ENCODE measurements around the gene CXXC1. TPM values are rescaled to one million over a fixed set of nuclear protein-coding genes. Genes with fewer than 3 reads are reported as not detected.
"Not testable (repeated sequence)": the region's sequence is repeated elsewhere in the genome, so short reads cannot be mapped to it uniquely, and the experiment has no call there.

The CXXC1 gene
- total RNA-seq, 3 donors from 2014 or later (not counting 1 experiment from before 2014, with no cell fraction given): 146 to 173 (median 153) TPM

GRCh38 chr18:50293039-50293438 is 5.5 kb upstream of the CXXC1 start:
- intact Hi-C loops (cut with micrococcal nuclease): no loop called here
- Mint-ChIP-seq H3K4me3 (no peak overlapping the region), H3K36me3 (no peaks in the 10 kb centered on the region), H3K27ac (no peak overlapping the region), H3K4me1 (peaks cover 7 to 9% of the 10 kb centered on the region in 2 donors), H3K27me3 (ENCODE audit: low read depth in 2 of 2) (peaks cover 2 to 8% of the 10 kb centered on the region in 2 donors), H3K9me3 (no peaks in the 10 kb centered on the region)
- 94% methylated on average over 1 of the region's 1 CpG for WGBS (ENCODE audit: insufficient coverage)
- no peaks in the 10 kb centered on the region for H3K36me3 ChIP-seq (ENCODE audit: control insufficient read depth, insufficient read depth, low read length)
- H3K4me1 ChIP-seq (ENCODE audit: control insufficient read depth, insufficient read depth, low read length): peaks cover 11% of the 10 kb centered on the region
- ATAC-seq (no peak), DNase-seq (no peak)
- H3K27ac ChIP-seq (ENCODE audit: low read length): no peak overlapping the region
- TF ChIP-seq, protein P1, sequence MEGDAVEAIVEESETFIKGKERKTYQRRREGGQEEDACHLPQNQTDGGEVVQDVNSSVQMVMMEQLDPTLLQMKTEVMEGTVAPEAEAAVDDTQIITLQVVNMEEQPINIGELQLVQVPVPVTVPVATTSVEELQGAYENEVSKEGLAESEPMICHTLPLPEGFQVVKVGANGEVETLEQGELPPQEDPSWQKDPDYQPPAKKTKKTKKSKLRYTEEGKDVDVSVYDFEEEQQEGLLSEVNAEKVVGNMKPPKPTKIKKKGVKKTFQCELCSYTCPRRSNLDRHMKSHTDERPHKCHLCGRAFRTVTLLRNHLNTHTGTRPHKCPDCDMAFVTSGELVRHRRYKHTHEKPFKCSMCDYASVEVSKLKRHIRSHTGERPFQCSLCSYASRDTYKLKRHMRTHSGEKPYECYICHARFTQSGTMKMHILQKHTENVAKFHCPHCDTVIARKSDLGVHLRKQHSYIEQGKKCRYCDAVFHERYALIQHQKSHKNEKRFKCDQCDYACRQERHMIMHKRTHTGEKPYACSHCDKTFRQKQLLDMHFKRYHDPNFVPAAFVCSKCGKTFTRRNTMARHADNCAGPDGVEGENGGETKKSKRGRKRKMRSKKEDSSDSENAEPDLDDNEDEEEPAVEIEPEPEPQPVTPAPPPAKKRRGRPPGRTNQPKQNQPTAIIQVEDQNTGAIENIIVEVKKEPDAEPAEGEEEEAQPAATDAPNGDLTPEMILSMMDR (IDR thresholded peaks at IDR 0.05): no peak
- no peaks in the 10 kb centered on the region for H3K27me3 ChIP-seq (ENCODE audit: control insufficient read depth, insufficient read depth, low read length)
- no peaks in the 10 kb centered on the region for H3K9me3 ChIP-seq (ENCODE audit: control insufficient read depth, insufficient read depth, low read length)
- no peak overlapping the region for H3K4me3 ChIP-seq (ENCODE audit: low read length)

DNA sequence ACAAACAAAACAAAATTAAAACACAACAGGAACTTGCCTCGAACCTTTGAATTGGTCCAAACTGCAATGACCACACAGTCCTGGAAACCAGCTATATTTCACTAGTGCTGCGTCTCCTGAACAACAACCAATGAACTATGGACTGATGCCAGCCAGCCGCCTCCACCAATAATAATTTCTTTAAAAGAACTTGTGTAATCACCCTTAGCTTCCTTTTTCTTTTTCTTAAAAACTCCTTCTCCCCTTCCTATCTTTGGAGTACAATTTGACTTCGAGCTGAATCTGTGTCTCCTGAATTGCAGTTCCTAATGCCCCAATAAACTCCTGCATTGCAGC is 1.6 kb upstream of the CXXC1 start:
- Mint-ChIP-seq H3K27ac (peak overlapping the region; percentile 93 to 96), H3K27me3 (ENCODE audit: low read depth in 2 of 2) (no peaks in the 10 kb centered on the region), H3K36me3 (no peaks in the 10 kb centered on the region), H3K4me3 (peak overlapping the region; percentile 92), H3K4me1 (peaks cover 22 to 37% of the 10 kb centered on the region in 2 donors), H3K9me3 (no peaks in the 10 kb centered on the region)
- intact Hi-C loops (cut with micrococcal nuclease): loop anchor here (10.0 kb wide), 2 partner anchors 586 to 676 kb away; partner anchors contain the start of genes ELAC1 and ME2
- H3K4me1 ChIP-seq (ENCODE audit: control insufficient read depth, insufficient read depth, low read length): peaks cover 22% of the 10 kb centered on the region
- H3K4me3 ChIP-seq (ENCODE audit: low read length): no peak overlapping the region
- TF ChIP-seq, protein P1 (IDR thresholded peaks at IDR 0.05): no peak
- no peak for ATAC-seq
- no peaks in the 10 kb centered on the region for H3K9me3 ChIP-seq (ENCODE audit: control insufficient read depth, insufficient read depth, low read length)
- peaks cover 9% of the 10 kb centered on the region for H3K36me3 ChIP-seq (ENCODE audit: control insufficient read depth, insufficient read depth, low read length)
- no peak overlapping the region for H3K27ac ChIP-seq (ENCODE audit: low read length)
- WGBS (ENCODE audit: insufficient coverage): 85% methylated on average over 4 of the region's 4 CpGs
- no peaks in the 10 kb centered on the region for H3K27me3 ChIP-seq (ENCODE audit: control insufficient read depth, insufficient read depth, low read length)
- DNase-seq: no peak

DNA sequence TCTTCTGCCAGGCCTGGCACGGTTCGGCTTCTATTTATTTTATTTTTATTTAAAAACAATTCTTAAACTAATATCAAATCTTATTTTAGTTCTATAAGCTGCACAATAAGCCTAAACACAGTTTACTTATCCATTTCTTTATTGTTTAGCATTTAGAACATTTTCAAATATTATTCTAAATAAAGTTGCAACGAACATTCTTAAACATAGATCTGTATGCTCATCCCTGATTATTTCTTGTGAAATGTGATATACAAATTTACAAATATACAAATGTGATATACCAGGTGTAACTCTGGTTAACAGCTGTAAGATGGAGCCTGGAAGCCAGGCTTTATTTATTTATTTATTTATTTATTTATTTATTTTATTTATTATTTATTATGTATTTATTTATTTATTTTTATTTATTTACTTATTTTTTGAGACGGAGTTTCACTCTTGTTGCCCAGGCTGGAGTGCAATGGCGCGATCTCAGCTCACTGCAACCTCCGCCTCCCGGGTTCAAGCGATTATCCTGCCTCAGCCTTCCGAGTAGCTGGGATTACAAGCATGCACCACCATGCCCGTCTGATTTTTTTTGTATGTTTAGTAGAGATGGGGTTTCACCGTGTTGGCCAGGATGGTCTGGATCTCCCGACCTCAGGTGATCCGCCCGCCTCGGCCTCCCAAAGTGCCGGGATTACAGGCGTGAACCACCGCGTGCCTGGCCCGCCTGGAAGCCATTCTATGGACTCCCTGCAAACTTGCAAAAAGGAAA is 1.0 kb upstream of the CXXC1 start:
- H3K4me1 Mint-ChIP-seq: peaks cover 22 to 43% of the 10 kb centered on the region in 2 donors
- WGBS (ENCODE audit: insufficient coverage): 84% methylated on average over 20 of the region's 21 CpGs

GRCh38 chr18:50287028-50287440 is 458 bp downstream of the CXXC1 start:
- Histone ChIP-seq H3K4me1 (ENCODE audit: control insufficient read depth, insufficient read depth, low read length) (peaks cover 29% of the 10 kb centered on the region), H3K4me3 (ENCODE audit: low read length) (peak overlapping the region; percentile 87), H3K9me3 (ENCODE audit: control insufficient read depth, insufficient read depth, low read length) (no peaks in the 10 kb centered on the region), H3K27ac (ENCODE audit: low read length) (peak overlapping the region; percentile 93), H3K27me3 (ENCODE audit: control insufficient read depth, insufficient read depth, low read length) (no peaks in the 10 kb centered on the region), H3K36me3 (ENCODE audit: control insufficient read depth, insufficient read depth, low read length) (peaks cover 21% of the 10 kb centered on the region)
- Mint-ChIP-seq H3K4me1 (peaks cover 22 to 55% of the 10 kb centered on the region in 2 donors), H3K36me3 (no peaks in the 10 kb centered on the region), H3K27me3 (ENCODE audit: low read depth in 2 of 2) (no peaks in the 10 kb centered on the region), H3K9me3 (no peaks in the 10 kb centered on the region), H3K4me3 (peak overlapping the region; percentile 96), H3K27ac (peak overlapping the region; percentile 93 to 96)
- ATAC-seq: no peak
- under 1% methylated on average over 27 of the region's 27 CpGs for WGBS (ENCODE audit: insufficient coverage)
- no peak for DNase-seq
- TF ChIP-seq, protein P1 (IDR thresholded peaks at IDR 0.05): no peak
- intact Hi-C loops (cut with micrococcal nuclease): loop anchor here (1.0 to 10.0 kb wide), 5 partner anchors 20 to 678 kb away; partner anchors contain the start of genes CFAP53, ELAC1 and ME2

More for the DNA sequence above, 1.0 kb upstream of the CXXC1 start:
- not testable (repeated sequence) for ATAC-seq; DNase-seq; H3K36me3 Mint-ChIP-seq; H3K9me3 ChIP-seq (ENCODE audit: control insufficient read depth, insufficient read depth, low read length); H3K27me3 Mint-ChIP-seq (ENCODE audit: low read depth in 2 of 2); H3K27me3 ChIP-seq (ENCODE audit: control insufficient read depth, insufficient read depth, low read length); H3K9me3 Mint-ChIP-seq
- Histone ChIP-seq H3K4me1 (ENCODE audit: control insufficient read depth, insufficient read depth, low read length) (peaks cover 22% of the 10 kb centered on the region), H3K27ac (ENCODE audit: low read length) (peak overlapping the region; percentile 93), H3K4me3 (ENCODE audit: low read length) (peak overlapping the region; percentile 87), H3K36me3 (ENCODE audit: control insufficient read depth, insufficient read depth, low read length) (peaks cover 15% of the 10 kb centered on the region)
- Mint-ChIP-seq H3K4me3 (peak overlapping the region; percentile 96), H3K27ac (peak overlapping the region; percentile 93 to 96)
- intact Hi-C loops (cut with micrococcal nuclease): loop anchor here (1.0 to 10.0 kb wide), 3 partner anchors 10 to 676 kb away; partner anchors contain the start of genes ELAC1 and ME2
